HG02970 (cell line): ENCODE results near the gene MBNL2.

Experiments
- ATAC-seq: cut with Tn5 transposase; IDR thresholded peaks from one replicate; pipeline ENCODE4 v1.9.1; 2021; ENCODE audit warnings: mild to moderate bottlenecking, moderate library complexity, moderate number of reproducible peaks; ENCODE audit not compliant: unreplicated experiment, low FRiP score

MBNL2 gene

DNA sequence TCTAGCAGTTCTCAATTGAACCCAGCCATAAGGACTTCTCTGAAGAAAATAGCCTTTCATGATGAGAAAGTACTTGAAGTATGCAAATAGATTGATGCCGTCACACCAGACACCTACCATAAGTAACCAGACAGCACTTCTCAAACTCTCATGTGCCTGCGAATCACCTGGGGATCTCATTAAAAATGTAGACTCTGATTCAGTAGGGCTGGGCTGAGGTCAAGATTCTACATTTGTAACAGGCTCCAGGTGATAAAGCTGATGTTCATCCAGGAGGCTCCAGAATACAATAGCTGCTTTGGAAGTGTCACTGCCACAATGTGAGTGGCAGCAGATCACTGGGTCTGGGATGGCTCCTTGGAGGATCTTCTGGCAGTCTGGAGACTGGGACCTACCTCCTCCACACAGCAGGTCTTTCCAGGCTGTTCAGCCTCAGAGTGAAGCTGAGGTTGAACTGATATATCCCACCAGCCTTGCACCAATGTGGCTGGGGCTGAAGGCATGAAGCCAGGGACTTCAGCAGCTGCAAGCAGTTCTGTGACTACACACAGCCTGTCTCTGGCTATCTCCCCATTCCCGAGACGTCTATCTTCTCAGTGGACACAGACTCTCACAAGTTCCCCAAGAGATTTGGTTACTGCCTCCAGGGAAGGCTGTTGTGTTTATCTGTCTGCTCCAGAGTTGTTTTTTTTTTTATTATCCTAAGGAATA lies 9.1 kb downstream of the MBNL2 start:
- no peak for ATAC-seq

DNA sequence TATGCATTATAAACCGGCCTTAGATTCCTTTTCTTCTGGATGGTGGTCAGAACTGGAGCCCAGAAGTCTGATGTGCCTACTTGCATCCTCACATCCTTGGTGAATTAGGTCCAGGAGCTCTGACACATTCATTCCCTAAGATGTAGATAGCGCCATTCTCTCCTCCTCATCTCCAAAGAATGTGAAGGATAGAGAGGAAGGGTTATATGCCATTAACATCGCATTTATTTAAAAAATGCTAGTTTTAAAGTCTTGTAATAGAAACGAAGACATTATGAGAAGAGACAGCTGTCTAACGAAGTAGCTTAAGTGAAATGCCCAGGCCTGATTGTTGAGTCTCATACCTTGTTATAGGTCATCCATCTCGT lies 9.7 kb downstream of the MBNL2 start:
- no peak for ATAC-seq

DNA sequence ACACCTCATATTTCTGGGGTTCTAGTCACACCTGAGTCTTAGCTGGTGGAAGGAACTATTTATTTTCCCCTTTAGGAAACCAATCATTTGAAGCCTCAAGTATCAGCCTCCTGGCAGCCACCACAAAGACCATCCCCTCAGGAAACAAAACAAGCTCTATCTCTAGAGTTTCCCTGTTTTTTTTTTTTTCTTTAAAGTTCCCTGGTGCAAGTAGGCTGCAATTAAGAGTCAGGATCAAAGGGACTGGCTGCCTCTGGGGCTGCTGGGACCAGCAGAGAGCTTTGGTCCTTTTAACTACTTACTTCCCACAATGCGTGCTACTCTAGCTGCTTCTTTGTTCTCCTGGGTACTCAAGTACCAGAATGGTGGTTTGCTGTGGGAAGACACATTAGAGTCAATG lies 11.4 kb downstream of the MBNL2 start:
- ATAC-seq, result no peak

DNA sequence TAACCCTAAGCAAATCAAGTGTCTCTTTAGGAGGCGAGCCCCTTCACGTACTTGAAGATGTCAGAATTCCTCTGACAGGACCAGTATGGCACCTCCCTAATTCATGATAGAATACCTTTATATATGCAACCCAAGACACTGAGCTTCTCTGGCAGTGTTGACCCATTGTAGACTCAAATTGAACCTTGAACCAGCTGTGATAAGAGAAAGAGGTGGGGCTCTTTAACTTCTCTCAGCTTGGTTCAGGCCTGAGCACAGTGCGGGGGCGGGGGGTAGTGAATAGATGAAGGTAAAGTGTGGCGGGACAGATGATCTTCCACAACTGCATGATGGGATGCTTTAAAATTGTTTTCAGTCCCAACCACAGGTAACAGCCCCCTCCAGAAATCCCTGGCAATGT lies 12.1 kb downstream of the MBNL2 start:
- ATAC-seq, result no peak

DNA sequence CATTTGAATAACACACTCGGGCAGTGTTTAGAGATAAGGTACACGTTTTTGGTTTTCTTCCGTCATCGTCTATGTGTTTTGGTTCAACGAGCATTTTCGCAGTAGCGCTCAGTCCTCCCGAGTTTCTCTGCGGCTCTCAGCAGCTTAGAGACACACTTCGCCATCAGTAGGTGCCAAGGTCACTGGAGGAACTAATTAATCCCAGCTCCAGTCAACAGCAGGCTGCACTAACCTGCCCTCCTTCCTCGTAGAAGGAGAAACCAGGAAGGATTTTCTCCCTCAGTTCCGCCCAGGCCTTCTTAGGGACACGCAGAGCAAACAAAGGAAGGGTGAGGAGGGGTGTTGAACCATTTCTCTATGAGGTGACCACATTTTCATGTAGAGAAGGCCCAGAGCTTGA lies 12.6 kb downstream of the MBNL2 start:
- ATAC-seq, result no peak

DNA sequence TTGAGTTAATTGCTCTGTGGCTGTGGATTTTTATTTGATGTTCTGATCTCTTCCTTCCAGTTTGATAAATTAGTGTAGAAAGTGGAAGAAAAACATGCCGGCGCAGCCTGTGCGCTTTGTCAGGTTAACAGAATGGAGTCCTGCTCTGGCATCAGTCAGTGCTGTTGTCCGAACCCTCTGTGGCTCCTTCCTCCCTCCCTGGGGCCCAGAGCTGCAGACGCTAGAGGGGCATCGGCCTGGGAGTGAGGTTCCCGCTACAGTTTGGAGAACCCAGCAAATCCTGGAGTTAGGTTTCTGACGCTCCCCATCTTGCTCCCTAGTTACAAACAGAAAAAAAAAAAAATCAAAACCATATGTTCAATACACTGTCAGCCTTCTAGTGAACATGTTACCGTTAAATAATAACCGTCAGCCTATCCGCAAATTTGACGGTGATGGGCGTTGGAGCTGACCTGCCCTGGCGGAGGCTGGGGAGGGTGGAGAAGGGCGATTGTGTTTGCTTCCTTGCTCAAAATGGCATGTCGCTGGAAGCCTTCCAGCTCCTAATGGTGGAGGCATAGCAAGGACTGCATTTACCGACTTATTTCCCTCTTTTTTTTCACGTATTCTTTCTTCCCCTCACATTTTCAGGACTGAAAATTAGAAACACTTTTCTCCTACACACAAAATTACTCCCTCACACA lies 13.6 kb downstream of the MBNL2 start:
- no peak for ATAC-seq

DNA sequence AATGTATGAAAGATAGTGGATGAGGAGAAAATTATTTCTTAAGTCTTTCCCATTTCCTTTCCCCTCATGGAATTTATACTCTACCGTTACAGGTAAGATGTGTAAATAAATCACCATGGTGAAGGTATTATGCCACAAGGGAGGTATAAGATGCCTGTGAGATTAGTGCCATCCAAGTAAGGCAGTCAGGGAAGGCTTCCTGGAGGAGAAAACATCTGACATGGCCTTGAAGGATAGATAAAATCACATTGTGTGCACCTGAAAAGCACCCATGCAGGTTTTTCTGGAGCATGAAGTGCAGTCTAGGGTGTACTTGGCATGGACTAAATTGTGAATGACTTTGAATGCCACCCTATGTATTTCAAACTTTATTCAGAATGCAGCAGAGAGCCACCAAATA lies 15.3 kb downstream of the MBNL2 start:
- no peak for ATAC-seq

DNA sequence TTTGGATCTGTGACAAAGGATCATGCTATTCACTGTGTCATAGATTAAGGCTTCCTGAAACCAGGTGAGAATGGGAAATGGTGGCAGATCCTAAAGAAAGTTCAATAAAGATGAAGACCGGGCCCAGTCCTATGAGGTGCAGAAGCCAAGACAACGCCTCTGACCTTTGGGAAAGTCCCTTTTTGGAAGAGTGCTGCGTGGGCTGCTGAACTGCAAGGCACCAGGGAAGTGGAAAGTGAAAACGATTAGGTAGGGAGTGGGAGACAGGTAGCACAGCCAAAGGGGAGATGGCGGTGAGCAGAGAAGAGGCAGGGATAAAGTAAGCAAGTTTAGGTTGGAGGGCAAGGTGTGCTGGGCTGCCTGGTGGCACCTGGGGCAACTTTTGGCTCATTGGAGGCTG lies 16.3 kb downstream of the MBNL2 start:
- ATAC-seq, result no peak

DNA sequence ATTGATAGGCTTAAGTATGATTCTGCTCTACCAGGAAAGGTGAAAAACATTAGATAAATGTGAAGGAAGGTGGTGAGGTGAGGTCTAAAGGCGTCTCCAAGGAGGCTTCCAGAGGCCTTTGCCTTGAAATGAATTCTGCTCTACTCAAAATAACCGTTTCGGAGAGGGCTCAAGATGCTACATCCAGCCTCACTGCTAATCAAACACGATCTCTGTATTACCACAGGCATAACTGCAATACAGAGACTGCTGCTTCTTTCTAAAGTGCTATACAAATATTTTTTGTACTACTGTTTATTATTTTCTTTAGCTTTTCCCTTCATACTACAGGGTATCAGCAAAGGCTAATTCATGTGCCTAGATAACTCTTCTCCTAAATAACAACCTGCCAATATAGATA lies 16.8 kb downstream of the MBNL2 start:
- no peak for ATAC-seq

DNA sequence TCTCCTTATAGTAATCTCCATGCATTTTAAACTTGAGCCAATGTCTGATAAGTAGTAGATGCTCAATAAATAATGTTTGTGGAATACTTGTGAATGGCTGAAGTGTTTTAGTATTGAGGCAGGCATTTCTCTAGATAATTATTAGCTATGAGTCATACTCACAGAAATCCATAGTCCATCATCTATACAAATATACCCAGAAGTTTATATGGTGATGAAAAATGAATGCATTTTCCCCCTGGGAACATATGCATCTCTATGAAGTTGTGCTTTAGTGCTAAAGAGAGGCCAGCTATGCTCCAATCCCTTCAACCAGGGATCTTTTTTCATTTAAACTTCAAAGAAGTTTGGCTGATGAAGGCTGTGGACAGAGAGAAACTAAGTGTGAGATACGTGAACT lies 17.2 kb downstream of the MBNL2 start:
- no peak for ATAC-seq

DNA sequence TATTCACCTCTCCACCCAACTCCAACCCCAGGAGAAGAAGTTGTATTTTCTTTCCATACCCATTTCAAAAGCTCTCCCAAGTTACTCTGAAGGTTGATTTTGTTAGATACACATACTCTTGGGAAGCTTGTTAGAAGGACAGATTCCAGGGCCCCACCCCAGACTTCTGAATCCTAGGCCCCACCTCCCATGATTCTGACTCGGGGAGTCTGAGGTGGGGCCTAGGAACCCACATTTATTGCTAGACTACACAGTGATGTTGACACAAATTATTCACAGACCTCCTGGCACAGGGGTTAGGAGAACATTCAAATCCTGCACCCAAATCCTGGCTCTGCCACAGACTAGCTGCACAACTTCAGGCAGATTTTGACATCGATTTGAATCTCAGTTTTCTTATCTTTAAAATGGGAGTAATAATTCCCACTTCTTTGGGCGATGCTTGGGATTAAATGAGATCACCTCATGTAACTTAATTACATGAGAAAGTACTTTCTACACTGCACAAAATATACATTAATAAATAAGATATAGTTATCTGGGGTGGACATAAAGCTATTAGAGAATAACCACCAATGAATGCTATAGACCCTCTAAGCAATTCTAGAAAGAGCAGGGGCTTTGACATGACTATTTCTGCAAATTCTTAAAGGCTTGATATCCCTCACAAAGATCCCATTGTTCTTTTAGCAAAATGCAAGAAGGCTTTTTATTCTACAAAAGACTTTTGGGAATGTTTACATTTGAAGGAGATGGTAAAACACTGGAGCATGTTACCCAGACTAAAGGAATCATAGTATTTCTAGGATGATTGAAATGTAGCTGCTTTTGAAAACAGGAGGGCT lies 18.0 kb downstream of the MBNL2 start:
- no peak for ATAC-seq

DNA sequence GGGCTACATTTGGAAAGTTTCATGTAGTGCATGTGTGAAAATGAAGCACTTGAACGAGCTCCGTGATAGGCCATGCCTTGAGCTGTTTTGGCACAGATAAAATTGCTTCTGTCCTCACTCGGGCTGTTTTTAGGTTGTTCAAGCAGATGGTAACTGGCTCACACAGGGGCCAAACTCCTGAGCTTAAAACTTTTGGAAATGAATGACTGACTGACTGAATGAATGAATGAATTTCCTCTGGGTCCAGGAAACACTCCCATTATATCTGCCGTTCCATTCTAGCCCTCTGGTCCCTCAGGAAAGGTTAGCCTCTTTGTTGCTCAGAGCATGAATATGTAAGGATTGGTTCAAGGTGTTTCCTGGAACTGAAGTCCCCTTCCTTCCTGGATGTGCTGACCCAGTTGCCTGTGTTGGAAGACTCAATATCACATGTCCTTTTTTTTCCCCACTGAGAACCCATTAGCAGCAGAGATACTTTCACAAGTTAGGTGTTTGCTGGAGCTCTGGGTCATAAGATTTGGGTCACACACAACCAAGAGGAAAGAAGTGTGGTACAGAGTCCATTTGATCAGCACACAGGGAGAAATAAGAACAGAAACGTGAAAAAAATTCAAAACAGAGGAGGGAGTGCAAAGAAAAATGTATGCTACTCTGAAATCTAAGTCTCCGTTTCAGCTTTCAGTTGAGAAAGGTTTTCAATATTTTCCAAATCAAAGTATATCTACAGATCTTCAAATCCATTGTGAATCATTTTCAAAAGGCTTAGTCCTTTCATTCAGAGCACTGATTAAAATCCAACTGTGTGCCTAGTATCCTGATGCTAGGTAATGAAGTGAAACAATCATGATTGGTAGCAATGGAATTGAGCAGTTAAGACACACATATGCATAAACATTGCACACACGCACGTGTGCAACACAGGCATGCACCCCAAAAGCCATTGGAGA lies 18.9 kb downstream of the MBNL2 start:
- no peak for ATAC-seq

DNA sequence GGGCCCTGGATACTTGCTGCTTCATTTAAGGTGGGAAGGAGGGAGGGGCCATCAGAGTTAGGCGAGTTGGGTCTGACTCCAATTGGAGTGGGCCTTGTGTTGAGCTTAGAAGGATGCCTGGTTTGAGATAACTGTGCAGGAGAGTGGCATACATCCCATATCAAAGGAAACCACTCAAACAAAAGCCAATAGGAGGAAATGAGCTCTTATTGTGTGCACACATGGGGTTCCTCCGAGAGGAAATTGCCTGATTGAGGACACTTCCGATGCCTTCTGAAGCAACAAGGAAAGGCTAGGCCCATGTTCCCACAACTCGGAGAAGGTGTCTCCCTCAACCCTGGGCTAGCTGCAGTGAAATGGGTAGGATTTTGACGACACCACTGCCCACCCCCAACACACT lies 19.6 kb downstream of the MBNL2 start:
- no peak for ATAC-seq

DNA sequence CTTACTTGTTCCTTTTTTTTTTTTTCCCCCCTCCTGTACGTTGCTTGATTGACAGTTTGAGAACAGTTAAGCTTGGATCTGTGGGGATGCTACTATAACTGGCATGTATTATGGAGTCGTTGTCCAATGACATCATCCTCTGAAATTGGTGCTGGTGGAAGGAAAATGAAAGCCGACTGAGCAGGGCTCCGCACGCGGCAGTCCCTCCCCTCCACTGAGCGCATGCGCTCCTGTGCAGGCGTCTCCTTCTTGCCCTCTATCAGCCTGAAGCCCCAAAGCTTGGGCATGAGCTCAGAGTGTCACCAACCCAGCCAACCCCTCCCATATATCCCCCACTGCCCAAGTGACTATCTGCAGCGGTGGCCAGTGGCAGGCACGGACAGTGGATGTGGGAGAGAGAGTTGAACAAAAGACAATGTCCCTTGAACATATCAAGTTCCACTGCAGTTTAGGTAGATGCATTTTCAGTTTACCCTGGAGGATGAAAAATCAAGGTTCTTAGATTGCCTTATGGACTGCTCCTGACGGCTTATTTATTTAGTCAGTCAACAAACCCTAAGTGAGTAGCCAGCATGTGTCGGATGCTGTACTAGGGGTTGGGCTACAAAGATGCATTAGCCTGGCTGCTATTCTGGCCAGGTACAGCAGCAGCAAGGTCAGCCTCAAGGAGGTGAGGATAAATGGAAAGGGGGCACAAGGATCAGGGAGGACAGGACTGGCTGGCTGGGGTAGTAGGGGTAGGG lies 20.8 kb downstream of the MBNL2 start:
- no peak for ATAC-seq

DNA sequence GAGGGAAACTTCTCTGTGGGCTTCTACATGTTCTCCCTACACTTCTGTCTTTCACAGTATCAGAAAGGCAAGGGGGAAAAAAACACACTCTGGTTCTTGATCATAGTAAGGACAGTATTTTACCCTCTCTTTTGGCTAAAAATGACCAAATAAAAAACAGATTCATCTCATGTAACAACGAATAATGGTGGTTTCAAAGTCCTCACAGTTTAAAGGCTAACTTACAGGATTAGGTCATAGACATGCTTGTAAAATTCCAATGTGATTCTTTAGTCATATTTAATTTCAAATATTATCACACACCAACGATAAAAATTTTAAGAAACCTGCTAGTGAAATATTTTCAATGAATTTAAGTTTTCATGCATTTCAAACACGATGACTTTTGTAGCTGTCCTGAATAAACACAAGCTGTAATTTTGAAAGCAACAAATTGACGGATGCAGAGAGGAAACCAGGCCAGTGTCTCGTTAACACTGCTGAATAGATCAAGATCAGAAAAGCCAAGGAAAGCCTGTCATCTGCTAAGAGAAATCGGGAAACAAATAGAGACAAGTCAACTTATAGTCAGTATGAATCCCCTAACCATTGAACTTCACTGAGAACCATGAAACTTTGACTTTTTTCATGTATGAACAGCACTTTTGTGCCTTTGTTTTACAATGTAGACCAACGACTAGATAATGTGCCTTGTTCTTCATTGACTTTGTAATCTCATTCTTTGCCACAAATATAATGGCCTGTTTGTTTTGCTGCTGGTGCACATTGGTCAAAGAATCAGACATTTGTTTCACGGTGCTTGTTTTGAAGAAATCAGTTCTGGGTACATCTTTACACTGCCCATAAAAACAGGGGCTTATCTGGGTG lies 22.0 kb downstream of the MBNL2 start:
- ATAC-seq, result no peak

DNA sequence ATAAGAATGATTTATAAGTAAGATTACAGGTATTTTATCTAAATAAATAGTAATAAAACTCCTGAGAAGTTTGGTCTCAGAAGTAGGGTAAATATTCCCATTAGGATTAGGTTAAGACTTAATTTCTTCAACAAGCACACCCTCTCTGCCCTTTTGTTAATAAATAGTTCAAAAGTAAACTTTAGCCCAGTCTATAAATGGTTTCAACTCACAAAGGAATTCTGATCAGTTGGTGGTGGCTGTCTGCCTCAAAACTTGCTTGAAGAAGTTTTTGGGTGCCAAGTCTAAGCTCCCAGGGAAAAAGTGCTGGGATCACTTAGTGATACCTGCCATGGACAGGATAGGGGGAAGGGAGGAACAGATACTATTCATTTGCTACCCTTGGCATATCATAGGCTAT lies 22.9 kb downstream of the MBNL2 start:
- ATAC-seq, result no peak

DNA sequence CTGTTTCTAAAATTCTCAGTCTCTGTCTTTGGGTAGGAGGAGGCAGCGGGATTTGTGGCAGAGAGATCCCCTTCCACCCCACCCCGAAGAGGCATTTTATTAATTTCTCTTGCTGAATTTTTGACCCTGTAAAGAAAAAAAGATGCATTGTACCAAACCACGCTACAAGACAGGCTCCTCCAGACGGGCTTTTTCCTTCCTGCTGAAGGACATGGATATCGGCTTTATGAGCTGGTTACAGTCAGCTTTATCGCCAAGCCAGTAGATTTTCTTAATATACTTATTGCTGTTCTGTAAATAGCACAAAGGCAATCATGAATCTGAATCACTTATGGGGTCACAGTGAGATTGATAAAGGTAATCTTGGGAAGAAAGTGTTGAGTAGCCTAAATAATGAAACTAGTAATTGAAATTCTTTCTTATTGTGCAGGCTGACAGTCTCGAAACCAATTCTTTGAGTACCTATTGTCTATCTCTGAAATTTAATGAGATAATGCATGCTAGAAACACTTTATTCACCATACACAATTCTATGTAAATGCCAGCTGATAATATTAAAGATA lies 24.5 kb downstream of the MBNL2 start:
- ATAC-seq, result no peak

DNA sequence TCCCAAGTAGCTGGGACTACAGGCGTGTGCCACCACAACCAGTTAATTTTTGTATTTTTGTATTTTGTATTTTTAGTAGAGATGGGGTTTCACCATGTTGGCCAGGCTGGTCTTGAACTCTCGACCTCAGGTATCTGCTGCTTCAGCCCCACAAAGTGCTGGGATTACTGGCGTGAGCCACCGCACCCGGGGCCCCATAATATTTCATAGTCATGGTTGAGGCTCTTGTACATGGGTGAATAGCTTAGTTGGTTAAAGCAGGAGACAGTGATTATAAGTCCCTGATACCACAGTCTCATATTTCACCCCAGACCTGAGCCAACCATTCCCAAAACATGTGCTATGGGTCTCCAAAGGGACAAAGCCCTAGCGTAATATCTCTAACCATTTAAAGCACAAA lies 26.1 kb downstream of the MBNL2 start:
- ATAC-seq, result no peak
